BJ (cell line): ENCODE results near the gene ST3GAL3. TPM values are rescaled to one million over a fixed set of nuclear protein-coding genes. Genes with fewer than 3 reads are reported as not detected.

ENCODE experiments used
- CTCF ChIA-PET: fragments of 350-600 bp; formaldehyde crosslinking; extraction: SDS; loops from one replicate; lab custom pipeline; 2021; ENCODE audit warnings: antibody characterized with exemption, inconsistent platforms; lab: Yijun Ruan, JAX
- POLR2A ChIA-PET: fragments of 300-600 bp; sonication (Branson Sonifier 250); formaldehyde crosslinking; extraction: SDS; loops from one replicate; lab custom pipeline; 2021; ENCODE audit warnings: antibody characterized with exemption; lab: Charles Lee
- DNase-seq: peaks from one replicate; pipeline ENCODE4 v3.0.0-alpha.2; 2011; ENCODE audit warnings: low read depth
- H3K27me3 ChIP-seq: 2 replicates; pipeline ENCODE4 v1.6.0; 2011; ENCODE audit warnings: low read length; ENCODE audit not compliant: control insufficient read depth, insufficient read depth
- H3K36me3 ChIP-seq: 2 replicates; pipeline ENCODE4 v1.5.1; 2011; ENCODE audit warnings: low read length; ENCODE audit not compliant: control insufficient read depth, insufficient read depth
- H3K4me3 ChIP-seq: 2 replicates; pipeline ENCODE4 v1.5.1; 2011; ENCODE audit warnings: low read depth, mild to moderate bottlenecking, control low read depth, low read length
- CTCF ChIP-seq: IDR thresholded peaks from 2 replicates; pipeline ENCODE4 v1.5.1; 2011; ENCODE audit warnings: low read depth, mild to moderate bottlenecking, control low read depth, inconsistent platforms, low read length, moderate library complexity; ENCODE audit not compliant: insufficient read depth
- polyA plus RNA-seq: library from polyadenylated mRNA; depleted of rRNA; stranded (reverse); fragments of >200 nt; gene quantifications from 2 replicates; pipeline ENCODE4 v1.2.3, GENCODE V29; 2011

The ST3GAL3 gene
- polyA plus RNA-seq, 1 experiment: 24.2 TPM

- no peak for DNase-seq
- H3K27me3 ChIP-seq: no peaks in the 10 kb centered on the region
- no peak for TF ChIP-seq CTCF
- ChIA-PET CTCF (interaction anchor here (9.2 kb wide), 1 partner anchor 168 kb away, joined by 365 read pairs; the partner anchor contains the start of gene ARTN), POLR2A (no interaction called here)
- no peaks in the 10 kb centered on the region for H3K36me3 ChIP-seq
- H3K4me3 ChIP-seq: no peak overlapping the region
These were observed 60.8 kb downstream of the ST3GAL3 start for GRCh38 chr1:43768168-43768567.

DNA sequence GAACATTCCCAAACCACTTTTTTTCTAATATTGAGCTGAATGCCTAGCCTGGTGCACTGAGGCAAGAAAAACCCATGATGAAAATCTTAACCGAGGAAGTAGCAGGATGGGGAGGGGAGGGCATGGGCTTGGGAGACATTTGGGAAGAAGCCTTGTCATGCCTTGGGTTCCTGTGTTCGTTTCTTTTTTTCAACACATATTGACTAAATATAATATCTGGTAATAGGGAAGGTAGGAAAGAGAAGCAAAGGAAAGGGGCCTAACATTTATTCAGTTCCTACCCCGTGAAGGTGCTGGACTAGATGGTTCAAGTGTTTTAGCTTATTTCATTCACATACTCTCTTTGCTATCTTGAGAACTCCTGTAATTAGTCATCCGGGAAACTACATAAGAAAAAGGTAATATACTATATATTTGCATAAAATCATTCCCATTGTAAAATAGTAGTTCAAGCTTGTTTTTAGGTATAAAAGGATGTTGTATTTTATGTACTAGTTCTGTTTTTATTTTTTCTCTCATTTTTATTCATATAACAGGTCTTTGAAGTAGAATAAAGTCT lies 62.1 kb downstream of the ST3GAL3 start:
- Histone ChIP-seq H3K27me3 (no peaks in the 10 kb centered on the region), H3K4me3 (no peak overlapping the region), H3K36me3 (no peaks in the 10 kb centered on the region)
- POLR2A ChIA-PET: no interaction called here
- CTCF ChIA-PET: interaction anchor here (1.0 to 9.2 kb wide), 3 partner anchors 30 to 166 kb away, joined by 3 to 365 read pairs (median 4); partner anchors contain the start of gene ARTN
- no peak for TF ChIP-seq CTCF
- DNase-seq: no peak

DNA sequence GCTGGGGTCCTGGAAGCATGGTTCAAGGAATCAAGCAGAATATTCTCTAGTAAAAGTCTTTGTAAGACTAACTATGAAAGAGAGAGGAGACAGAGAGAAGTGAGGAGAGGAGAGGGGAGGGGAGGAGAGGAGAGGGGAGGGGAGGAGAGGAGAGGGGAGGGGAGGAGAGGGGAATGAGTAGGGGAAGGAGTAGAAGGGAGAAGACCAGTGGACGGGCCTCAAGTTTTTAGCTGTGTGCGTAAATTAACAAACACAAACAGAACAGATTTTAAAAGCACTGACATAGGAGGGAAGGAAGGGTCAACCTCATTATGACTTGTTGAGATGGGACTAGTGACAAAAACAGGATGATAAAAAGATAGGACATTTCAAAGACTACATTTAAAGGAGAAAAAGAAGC lies 62.8 kb downstream of the ST3GAL3 start:
- DNase-seq: no peak
- no peak for TF ChIP-seq CTCF

GRCh38 chr1:43772978-43773377 lies 65.6 kb downstream of the ST3GAL3 start:
- POLR2A ChIA-PET: interaction anchor here (0.6 kb wide), 1 partner anchor 62 kb away, joined by 3 read pairs; no protein-coding TSS in a partner anchor
- Histone ChIP-seq H3K27me3 (no peaks in the 10 kb centered on the region), H3K36me3 (no peaks in the 10 kb centered on the region), H3K4me3 (no peak overlapping the region)
- no peak for TF ChIP-seq CTCF
- CTCF ChIA-PET: interaction anchor here (0.7 to 4.0 kb wide), 3 partner anchors 9 to 162 kb away, joined by 3 to 23 read pairs (median 20); no protein-coding TSS in a partner anchor
- DNase-seq: no peak

More for the DNA sequence above, 62.8 kb downstream of the ST3GAL3 start:
- no peaks in the 10 kb centered on the region for H3K36me3 ChIP-seq
- H3K27me3 ChIP-seq: no peaks in the 10 kb centered on the region
- CTCF ChIA-PET: interaction anchor here (9.2 kb wide), 1 partner anchor 166 kb away, joined by 365 read pairs; the partner anchor contains the start of gene ARTN
- POLR2A ChIA-PET: no interaction called here
- no peak overlapping the region for H3K4me3 ChIP-seq

DNA sequence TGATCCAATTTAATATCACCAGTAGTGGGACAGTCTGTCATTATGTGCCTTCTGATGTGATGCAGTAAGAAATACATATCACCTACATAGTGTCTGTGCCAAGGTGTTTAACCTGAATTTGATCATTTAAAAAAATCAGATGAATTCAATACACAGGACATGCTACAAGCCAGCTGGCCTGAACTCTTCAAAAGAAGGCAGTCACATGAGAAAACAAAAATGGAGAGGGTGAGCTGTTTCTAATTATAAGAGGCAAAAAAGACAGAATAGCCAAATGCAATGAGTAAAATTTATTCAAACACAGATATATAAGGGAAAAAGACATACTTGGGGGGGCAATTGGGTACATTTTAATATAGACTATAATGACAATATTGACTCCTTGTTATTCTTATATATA lies 66.5 kb downstream of the ST3GAL3 start:
- H3K27me3 ChIP-seq: no peaks in the 10 kb centered on the region
- CTCF ChIA-PET: interaction anchor here (0.6 to 4.0 kb wide), 3 partner anchors 10 to 161 kb away, joined by 3 to 23 read pairs (median 20); no protein-coding TSS in a partner anchor
- no peaks in the 10 kb centered on the region for H3K36me3 ChIP-seq
- POLR2A ChIA-PET: no interaction called here
- no peak overlapping the region for H3K4me3 ChIP-seq
- TF ChIP-seq CTCF: no peak
- no peak for DNase-seq
